Transverse colon (tissue), 4 donors: Measurements from ENCODE around the gene STAMBPL1. TPM values are rescaled to one million over a fixed set of nuclear protein-coding genes. Genes with fewer than 3 reads are reported as not detected.

Experiments
- DNase-seq: peaks from one replicate; pipeline ENCODE4 v3.0.0-alpha.2; 2019
- H3K27ac ChIP-seq, 4 donors: fragments of 200-600 bp; sonication (generic); 2 replicates each; pipeline ENCODE4 v1.5.1; 2016 to 2018; ENCODE audit warnings: inconsistent platforms in 4 of 4
- H3K27me3 ChIP-seq: fragments of 200-600 bp; sonication (generic); 2 replicates; pipeline ENCODE4 v1.5.1; 2017; ENCODE audit warnings: inconsistent platforms
- H3K36me3 ChIP-seq, 4 donors: fragments of 200-600 bp; sonication (generic); 2 replicates each; pipeline ENCODE4 v1.5.1; 2017 to 2019; ENCODE audit warnings: inconsistent platforms in 4 of 4
- H3K4me1 ChIP-seq, 4 donors: fragments of 200-600 bp; sonication (generic); 2 replicates each; pipeline ENCODE4 v1.5.1; 2017 to 2020; ENCODE audit warnings: inconsistent platforms in 4 of 4
- H3K4me3 ChIP-seq, 4 donors: fragments of 200-600 bp; sonication (generic); 1 replicate in 1 of 4; 2 replicates in 3 of 4; pipeline versions ENCODE4 v1.5.1 to v1.6.1; 2017 to 2019; ENCODE audit warnings: inconsistent platforms in 4 of 4
- H3K9me3 ChIP-seq, 2 donors: fragments of 200-600 bp; sonication (generic); 2 replicates each; pipeline ENCODE4 v1.5.1; 2017 to 2019; ENCODE audit warnings: inconsistent platforms in 2 of 2
- EP300 ChIP-seq: sonication (generic); formaldehyde crosslinking; IDR thresholded peaks from one replicate; pipeline ENCODE4 v1.6.1; 2017; ENCODE audit warnings: antibody characterized with exemption, low read depth
- POLR2A ChIP-seq: fragments of 450-650 bp; IDR thresholded peaks from one replicate; pipeline ENCODE4 v1.6.1; 2016; ENCODE audit warnings: antibody characterized with exemption, mild to moderate bottlenecking, moderate library complexity
- POLR2AphosphoS5 ChIP-seq, 3 donors: sonication (generic); formaldehyde crosslinking; IDR thresholded peaks; one replicate each; pipeline ENCODE4 v1.6.1; 2016; ENCODE audit warnings: antibody characterized with exemption in 3 of 3
- WGBS, 2 donors: methylation state at CpG; one replicate each; pipeline ENCODE4 v1.1.5; 2018; ENCODE audit warnings: low coverage in 1 of 2; 5-methylcytosine and 5-hydroxymethylcytosine counted together
- in situ Hi-C, 4 donors: fragments of 200-750 bp; cut with MboI; loops; one replicate each; pipeline versions ENCODE4 v1.15.0 to v1.15.1; 2017; ENCODE audit warnings: low sequenced_read_pairs in 3 of 4, low pct_ligation_motif_present in 1 of 4, low pct_unique_long_range_greater_than_20kb in 1 of 4
- intact Hi-C: fragments of 100-400 bp; cut with DNase I; formaldehyde crosslinking; loops from one replicate; pipeline ENCODE4 v1.15.1; 2023; ENCODE audit warnings: low total_unique reads
- total RNA-seq, 4 donors: library from RNA; depleted of rRNA; stranded (reverse); fragments of >200 nt; gene quantifications; one replicate each; pipeline ENCODE4 v1.1.0, GENCODE V29; 2016
- TF ChIP-seq, protein P1 (sequence below), 5 experiments: fragments of 200-600 bp in 3 of 5; fragments of 450-650 bp in 2 of 5; sonication (generic) in 3 of 5; IDR thresholded peaks; 1 replicate in 2 of 5; 2 replicates in 3 of 5; pipeline ENCODE4 v1.5.1; 2016 to 2017; ENCODE audit warnings: antibody characterized with exemption in 5 of 5, inconsistent platforms in 3 of 5, mild to moderate bottlenecking in 2 of 5, moderate library complexity in 1 of 5

Gene STAMBPL1
- total RNA-seq, 4 donors from 2014 or later = 74.8 to 176 (median 134) TPM

DNA sequence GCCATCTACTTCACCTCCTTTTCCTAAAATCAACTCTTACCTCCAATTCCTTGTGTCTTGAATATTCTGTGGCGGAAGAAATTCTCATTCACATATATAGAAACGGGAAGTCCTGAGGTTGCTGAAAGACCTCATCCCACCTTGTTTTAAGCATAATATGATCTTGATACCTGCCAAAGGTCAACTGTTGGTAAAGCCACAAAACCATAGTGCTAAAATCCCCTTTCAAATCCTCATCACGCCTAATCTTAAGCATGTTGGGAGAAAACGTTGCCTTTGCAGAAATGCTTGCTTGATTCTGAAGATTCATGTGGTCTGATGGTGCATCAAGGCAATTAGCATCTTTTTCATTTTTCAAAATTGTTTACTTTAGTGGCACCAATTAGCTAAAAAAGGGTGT, 36.9 kb upstream of the STAMBPL1 start:
- H3K36me3 ChIP-seq = no peaks in the 10 kb centered on the region
- H3K27me3 ChIP-seq = no peaks in the 10 kb centered on the region
- H3K4me1 ChIP-seq = peaks cover 0 to 1% (median under 1%) of the 10 kb centered on the region in 4 donors
- TF ChIP-seq POLR2A (no peak), EP300 (no peak), POLR2AphosphoS5 (IDR thresholded peaks at IDR 0.05) (no peak)
- TF ChIP-seq, protein P1, sequence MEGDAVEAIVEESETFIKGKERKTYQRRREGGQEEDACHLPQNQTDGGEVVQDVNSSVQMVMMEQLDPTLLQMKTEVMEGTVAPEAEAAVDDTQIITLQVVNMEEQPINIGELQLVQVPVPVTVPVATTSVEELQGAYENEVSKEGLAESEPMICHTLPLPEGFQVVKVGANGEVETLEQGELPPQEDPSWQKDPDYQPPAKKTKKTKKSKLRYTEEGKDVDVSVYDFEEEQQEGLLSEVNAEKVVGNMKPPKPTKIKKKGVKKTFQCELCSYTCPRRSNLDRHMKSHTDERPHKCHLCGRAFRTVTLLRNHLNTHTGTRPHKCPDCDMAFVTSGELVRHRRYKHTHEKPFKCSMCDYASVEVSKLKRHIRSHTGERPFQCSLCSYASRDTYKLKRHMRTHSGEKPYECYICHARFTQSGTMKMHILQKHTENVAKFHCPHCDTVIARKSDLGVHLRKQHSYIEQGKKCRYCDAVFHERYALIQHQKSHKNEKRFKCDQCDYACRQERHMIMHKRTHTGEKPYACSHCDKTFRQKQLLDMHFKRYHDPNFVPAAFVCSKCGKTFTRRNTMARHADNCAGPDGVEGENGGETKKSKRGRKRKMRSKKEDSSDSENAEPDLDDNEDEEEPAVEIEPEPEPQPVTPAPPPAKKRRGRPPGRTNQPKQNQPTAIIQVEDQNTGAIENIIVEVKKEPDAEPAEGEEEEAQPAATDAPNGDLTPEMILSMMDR (IDR thresholded peaks at IDR 0.05) = no peak
- no peak for DNase-seq
- no peak overlapping the region for H3K27ac ChIP-seq
- no peaks in the 10 kb centered on the region for H3K9me3 ChIP-seq
- WGBS, 2 donors = 81 to 89% methylated on average over 4 of the region's 4 CpGs
- intact Hi-C loops = no loop called here
- in situ Hi-C loops = loop anchor here in 2 of 4 donors (25.0 kb wide), 1 partner anchor 369 kb away; the partner anchor contains the start of gene CH25H (in 2 of the 2)
- no peak overlapping the region for H3K4me3 ChIP-seq

DNA sequence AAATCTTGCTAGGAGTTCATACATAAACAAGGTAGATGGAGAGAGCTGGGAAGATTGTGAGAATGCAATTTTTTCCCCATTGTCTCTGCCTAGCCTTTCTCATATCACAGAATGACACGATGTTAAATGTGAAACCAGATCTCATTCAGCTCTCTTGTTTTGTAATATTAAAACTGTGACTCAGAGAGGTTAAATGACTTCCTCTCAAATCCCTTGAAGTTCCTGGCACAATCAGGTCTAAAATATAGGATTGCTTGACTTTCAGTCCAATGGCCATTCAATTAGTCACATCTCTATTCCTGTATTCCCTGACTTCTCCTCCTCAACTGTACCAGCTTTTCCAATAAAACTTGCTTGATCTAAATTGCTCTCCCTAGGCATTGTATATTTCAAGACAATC, 31.5 kb upstream of the STAMBPL1 start:
- in situ Hi-C loops = loop anchor here in 2 of 4 donors (25.0 kb wide), 1 partner anchor 364 kb away; the partner anchor contains the start of gene CH25H (in 2 of the 2)
- Histone ChIP-seq H3K27ac (peak overlapping the region in 2 of 4 donors; percentile 30 to 33), H3K4me1 (peaks cover 0 to 27% (median 18%) of the 10 kb centered on the region in 4 donors), H3K27me3 (no peaks in the 10 kb centered on the region), H3K4me3 (no peak overlapping the region), H3K9me3 (no peaks in the 10 kb centered on the region), H3K36me3 (no peaks in the 10 kb centered on the region)
- intact Hi-C loops = no loop called here
- WGBS, 2 donors = 10 to 14% methylated on average over 1 of the region's 1 CpG
- TF ChIP-seq EP300 (no peak), POLR2AphosphoS5 (IDR thresholded peaks at IDR 0.05) (peak in 1 of 3 donors; percentile 38), POLR2A (no peak)
- DNase-seq = no peak

DNA sequence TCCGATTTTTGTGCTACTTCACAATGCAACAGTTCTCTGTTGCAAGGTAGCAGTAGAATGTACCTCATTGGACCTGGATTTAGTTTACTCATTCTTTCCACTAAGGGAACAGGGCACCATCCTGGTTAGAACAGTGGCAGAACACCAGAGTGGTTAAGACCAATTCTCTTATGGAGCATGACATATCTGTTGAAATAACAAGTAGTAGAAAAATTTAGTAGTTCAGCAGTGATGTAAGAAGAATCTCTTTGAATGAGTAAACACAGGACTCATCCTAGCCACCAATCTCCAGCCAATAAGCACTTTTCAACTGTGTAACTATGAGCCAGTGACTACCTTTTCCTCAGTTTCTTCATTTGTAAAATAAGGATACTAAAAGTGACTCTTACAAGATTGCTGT, 30.8 kb upstream of the STAMBPL1 start:
- Histone ChIP-seq H3K27me3 (no peaks in the 10 kb centered on the region), H3K27ac (peak overlapping the region in 3 of 4 donors; percentile 33 to 78 (median 75)), H3K4me1 (peaks cover 0 to 34% (median 21%) of the 10 kb centered on the region in 4 donors), H3K9me3 (no peaks in the 10 kb centered on the region), H3K4me3 (no peak overlapping the region), H3K36me3 (no peaks in the 10 kb centered on the region)
- DNase-seq = no peak
- in situ Hi-C loops (loop anchor here in 2 of 4 donors (25.0 kb wide), 1 partner anchor 363 kb away; the partner anchor contains the start of gene CH25H (in 2 of the 2)), intact Hi-C loops (no loop called here)
- TF ChIP-seq POLR2AphosphoS5 (IDR thresholded peaks at IDR 0.05) (no peak), POLR2A (no peak), EP300 (no peak)
- TF ChIP-seq, protein P1 (IDR thresholded peaks at IDR 0.05) = no peak
- WGBS, 2 donors = 38 to 64% methylated on average over 1 of the region's 1 CpG

DNA sequence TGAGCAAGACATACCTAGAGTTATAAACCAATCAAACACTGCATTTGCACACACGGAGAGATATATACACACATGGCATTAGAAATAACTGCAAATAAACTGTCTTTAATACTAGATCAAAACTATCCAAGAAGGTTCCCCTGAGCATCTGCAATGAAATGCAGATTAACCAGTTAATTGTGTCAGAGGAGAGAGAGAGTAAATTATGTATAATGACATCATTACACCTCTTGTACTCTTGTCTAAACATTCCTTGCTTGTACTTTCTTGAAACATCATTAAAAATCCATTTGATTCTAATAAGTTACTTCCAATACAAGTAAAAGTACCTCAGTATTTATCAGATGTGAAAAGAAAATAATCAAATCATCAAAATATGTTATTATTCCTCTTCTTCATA, 29.3 kb upstream of the STAMBPL1 start:
- 38 to 45% methylated on average over 1 of the region's 1 CpG for WGBS, 2 donors
- H3K27ac ChIP-seq = peak overlapping the region; percentile 75 to 83 (median 77)
- H3K27me3 ChIP-seq = no peaks in the 10 kb centered on the region
- no peak for DNase-seq
- no peak for TF ChIP-seq EP300
- TF ChIP-seq, protein P1 (IDR thresholded peaks at IDR 0.05) = no peak
- no peak for TF ChIP-seq POLR2A
- no peak for TF ChIP-seq POLR2AphosphoS5 (IDR thresholded peaks at IDR 0.05)
- intact Hi-C loops = no loop called here
- H3K36me3 ChIP-seq = no peaks in the 10 kb centered on the region
- H3K4me3 ChIP-seq = peak overlapping the region in 2 of 4 donors; percentile 8 to 27
- H3K9me3 ChIP-seq = no peaks in the 10 kb centered on the region
- peaks cover 0 to 48% (median 24%) of the 10 kb centered on the region in 4 donors for H3K4me1 ChIP-seq
- in situ Hi-C loops = no loop called here

DNA sequence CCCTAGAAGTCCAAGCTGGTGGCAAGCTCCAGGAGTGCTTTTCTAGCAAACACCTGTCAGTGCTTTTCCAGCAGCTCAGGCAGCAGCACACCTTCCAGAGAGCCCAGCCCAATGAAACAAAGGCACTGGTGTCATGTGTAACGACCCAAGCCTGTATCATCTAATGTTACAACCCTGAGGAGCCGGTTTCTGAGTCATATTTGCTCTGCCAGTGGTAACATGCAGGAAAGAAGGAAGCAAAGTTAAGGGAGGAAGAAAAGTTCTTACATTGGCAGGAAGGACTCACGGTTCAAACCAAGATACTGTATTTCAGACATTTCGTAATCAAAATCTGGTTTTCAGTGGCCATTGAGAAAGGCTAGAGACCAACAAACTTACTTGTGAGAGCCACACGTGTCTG, 28.3 kb upstream of the STAMBPL1 start, which contains the start of gene ANKRD22:
Gene ANKRD22 (minus strand): TSS at position 139 of the 400 bp plus-strand sequence. CDS start 237 bp downstream, outside the sequence.
- peak within 1 kb of the TSS; percentile 75 to 83 (median 77) for H3K27ac ChIP-seq
- intact Hi-C loops = no loop called here

More for the DNA sequence above, 28.3 kb upstream of the STAMBPL1 start, which contains the start of gene ANKRD22:
- in situ Hi-C loops = no loop called here
- Histone ChIP-seq H3K36me3 (no peaks in the 10 kb centered on the region), H3K4me3 (peak within 1 kb of the TSS in 3 of 4 donors; percentile 2 to 27 (median 8)), H3K9me3 (no peaks in the 10 kb centered on the region), H3K27me3 (no peaks in the 10 kb centered on the region), H3K4me1 (peaks cover 0 to 49% (median 24%) of the 10 kb centered on the region in 4 donors)
- WGBS, 2 donors = 33 to 49% methylated on average over 4 to 5 of the region's 5 CpGs
- peak; percentile 86 for DNase-seq
- peak; percentile 80 for TF ChIP-seq POLR2A
- TF ChIP-seq, protein P1 (IDR thresholded peaks at IDR 0.05) = no peak
- peak; percentile 68 to 89 (median 80) for TF ChIP-seq POLR2AphosphoS5 (IDR thresholded peaks at IDR 0.05)
- no peak for TF ChIP-seq EP300
